K562 (cell line): ENCODE data around the gene SUPT3H. TPM values are rescaled to one million over a fixed set of nuclear protein-coding genes. Genes with fewer than 3 reads are reported as not detected.

Source experiments
- BHLHE40 ChIP-seq: IDR thresholded peaks from 2 replicates; pipeline ENCODE4 v1.6.1; 2011; ENCODE audit warnings: low read length, improper control_type of control experiment
- CHD4 ChIP-seq: fragments of 200-600 bp; sonication (generic); IDR thresholded peaks from 3 replicates; pipeline ENCODE4 v1.6.1; 2012; ENCODE audit warnings: low read depth, mild to moderate bottlenecking, mixed read lengths, low read length, inconsistent platforms; ENCODE audit not compliant: insufficient read depth, insufficient replicate concordance, poor library complexity, severe bottlenecking
- DIDO1 ChIP-seq: fragments of 450-650 bp; IDR thresholded peaks from 2 replicates; pipeline ENCODE4 v1.6.1; 2016; ENCODE audit warnings: low read depth, missing biosample characterization, missing genetic modification characterization
- ESRRA ChIP-seq: fragments of 450-650 bp; IDR thresholded peaks from 2 replicates; pipeline ENCODE4 v1.6.1; 2014; ENCODE audit warnings: low read depth, mild to moderate bottlenecking, moderate library complexity, borderline replicate concordance
- ETS2 ChIP-seq: IDR thresholded peaks from 2 replicates; pipeline ENCODE4 v1.6.1; 2016; ENCODE audit warnings: borderline replicate concordance, missing genetic modification characterization, mild to moderate bottlenecking, moderate library complexity, missing compliant biosample characterization; ENCODE audit not compliant: poor library complexity, severe bottlenecking
- HDAC2 ChIP-seq: fragments of 450-650 bp; IDR thresholded peaks from 2 replicates; pipeline ENCODE4 v1.6.1; 2016; ENCODE audit warnings: mild to moderate bottlenecking
- HMG20A ChIP-seq: fragments of 450-650 bp; formaldehyde crosslinking; conservative IDR thresholded peaks from 2 replicates; pipeline ENCODE4 v1.4.0; 2020; ENCODE audit warnings: mild to moderate bottlenecking, mixed read lengths
- HNRNPLL ChIP-seq: fragments of 200-400 bp; formaldehyde crosslinking; IDR thresholded peaks from 2 replicates; pipeline ENCODE4 v1.6.1; 2017; ENCODE audit warnings: low read length, low read depth, mild to moderate bottlenecking; ENCODE audit not compliant: poor library complexity, severe bottlenecking
- KDM1A ChIP-seq, 2 experiments: fragments of 450-650 bp; IDR thresholded peaks; 2 replicates each; pipeline ENCODE4 v1.6.1; 2016; ENCODE audit warnings: mild to moderate bottlenecking in 2 of 2
- MAFG ChIP-seq: fragments of 450-650 bp; conservative IDR thresholded peaks from 2 replicates; pipeline ENCODE4 v1.6.1; 2016; ENCODE audit warnings: missing genetic modification characterization, missing compliant biosample characterization
- PYGO2 ChIP-seq: fragments of 450-650 bp; IDR thresholded peaks from 2 replicates; pipeline ENCODE4 v1.6.1; 2016; ENCODE audit warnings: mild to moderate bottlenecking, missing genetic modification characterization, moderate library complexity, missing compliant biosample characterization
- SIN3B ChIP-seq: fragments of 450-650 bp; IDR thresholded peaks from 2 replicates; pipeline ENCODE4 v1.6.1; 2017; ENCODE audit warnings: low read depth, mild to moderate bottlenecking, moderate library complexity
- SMARCA4 ChIP-seq: fragments of 450-650 bp; IDR thresholded peaks from 2 replicates; pipeline ENCODE4 v1.6.1; 2016
- THRAP3 ChIP-seq: fragments of 450-650 bp; IDR thresholded peaks from 2 replicates; pipeline ENCODE4 v1.6.1; 2016; ENCODE audit warnings: mild to moderate bottlenecking, inconsistent platforms, borderline replicate concordance
- XRCC3 ChIP-seq: fragments of 450-650 bp; IDR thresholded peaks from 2 replicates; pipeline ENCODE4 v1.6.1; 2017; ENCODE audit warnings: mild to moderate bottlenecking, moderate library complexity
- ZBTB5 ChIP-seq: fragments of 450-650 bp; IDR thresholded peaks from 2 replicates; pipeline ENCODE4 v1.6.1; 2017; ENCODE audit warnings: antibody characterized with exemption
- ZNF197 ChIP-seq: fragments of 200-800 bp; sonication (Bioruptor generic); IDR thresholded peaks from 2 replicates; pipeline ENCODE4 v1.6.1; 2016; ENCODE audit warnings: low read depth, missing genetic modification characterization, missing compliant biosample characterization
- polyA plus RNA-seq, 8 experiments: library from polyadenylated mRNA; depleted of rRNA in 4 of 8; stranded (reverse) in 5 of 8; unstranded in 3 of 8; fragments of >200 nt; fragmentation: Nextera tagmentation in 2 of 8; fragmentation: Illumina TruSeq in 1 of 8; extraction: Ambion mirVana in 2 of 8; extraction: Trizol in 1 of 8; gene quantifications; 2 replicates each; pipeline versions ENCODE4 v1.2.1 to v1.2.3, GENCODE V29; 2011 to 2014; ENCODE audit warnings: inconsistent platforms in 1 of 8, missing spikeins in 1 of 8
- total RNA-seq, 7 experiments: library from RNA; depleted of rRNA in 6 of 7; stranded (reverse); fragments of >200 nt in 6 of 7; fragmentation: Illumina TruSeq in 2 of 7; extraction: Trizol in 2 of 7; gene quantifications; 2 replicates each; pipeline versions ENCODE4 v1.2.1 to v1.2.3, GENCODE V29; 2011 to 2021; ENCODE audit warnings: low replicate concordance in 1 of 7
- TF ChIP-seq, protein P1 (sequence below): fragments of 450-650 bp; IDR thresholded peaks from 2 replicates; pipeline ENCODE4 v1.6.1; 2016
- TF ChIP-seq, protein P2 (sequence below): fragments of 450-650 bp; IDR thresholded peaks from 2 replicates; pipeline ENCODE4 v1.7.1; 2018; ENCODE audit warnings: mild to moderate bottlenecking, low read depth; ENCODE audit not compliant: partially characterized antibody
- TF ChIP-seq, protein P3 (sequence below): fragments of 250-450 bp; sonication (Bioruptor Pico); IDR thresholded peaks from 2 replicates; pipeline ENCODE4 v1.5.0; 2022; ENCODE audit warnings: mild to moderate bottlenecking

Gene SUPT3H
- total and polyA plus RNA-seq, 9 of the 15 experiments (the other 6 are each of a cell fraction or from before 2014, with no cell fraction given): 7.2 to 16.3 (median 11.9) TPM

DNA sequence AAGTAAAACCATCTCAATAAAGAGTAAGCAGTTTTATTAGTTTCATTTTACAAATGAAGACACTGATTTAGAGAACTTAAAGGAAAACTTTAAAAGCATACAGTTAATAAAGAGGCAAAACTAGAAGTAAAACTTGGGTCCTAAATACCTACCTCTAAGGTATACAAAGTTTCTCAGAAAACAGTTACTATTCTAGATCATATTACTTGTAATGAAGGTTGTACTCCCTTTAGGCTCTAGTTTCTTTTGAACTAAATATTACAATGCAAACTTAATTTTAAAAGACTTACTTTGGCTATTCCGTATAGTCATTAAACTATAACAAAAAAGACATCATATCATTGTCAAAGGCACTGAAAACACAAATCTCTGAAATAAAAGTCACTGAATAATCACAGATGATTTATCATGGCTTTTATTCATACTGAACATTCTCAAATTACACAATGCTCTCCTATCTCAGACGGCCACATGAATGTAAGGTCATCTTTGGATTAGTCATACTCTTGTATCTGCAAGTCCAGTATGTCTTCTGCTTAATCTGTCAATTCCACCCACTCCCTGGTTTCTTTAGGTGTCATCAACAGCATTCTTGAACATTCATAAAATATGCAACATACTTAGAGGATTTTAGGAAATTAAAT, 411.2 kb downstream of the SUPT3H start (continued):
- no peak; the same call in 1 of the 2 replicates for TF ChIP-seq ZBTB5
- TF ChIP-seq KDM1A (IDR thresholded peaks at IDR 0.05): peak; percentile 100
- peak; percentile 45; the same call in 1 of the 2 replicates for TF ChIP-seq BHLHE40
- TF ChIP-seq ESRRA: peak; percentile 56; the same call in 1 of the 2 replicates
- TF ChIP-seq HNRNPLL: no peak
- TF ChIP-seq CHD4: no peak
- peak; percentile 94 for TF ChIP-seq ZNF197 (CRISPR knock-in tag)
- peak; percentile 100 for TF ChIP-seq HDAC2
- TF ChIP-seq SMARCA4: peak; percentile 100
- TF ChIP-seq PYGO2 (tag): peak; percentile 92
- TF ChIP-seq, protein P1, sequence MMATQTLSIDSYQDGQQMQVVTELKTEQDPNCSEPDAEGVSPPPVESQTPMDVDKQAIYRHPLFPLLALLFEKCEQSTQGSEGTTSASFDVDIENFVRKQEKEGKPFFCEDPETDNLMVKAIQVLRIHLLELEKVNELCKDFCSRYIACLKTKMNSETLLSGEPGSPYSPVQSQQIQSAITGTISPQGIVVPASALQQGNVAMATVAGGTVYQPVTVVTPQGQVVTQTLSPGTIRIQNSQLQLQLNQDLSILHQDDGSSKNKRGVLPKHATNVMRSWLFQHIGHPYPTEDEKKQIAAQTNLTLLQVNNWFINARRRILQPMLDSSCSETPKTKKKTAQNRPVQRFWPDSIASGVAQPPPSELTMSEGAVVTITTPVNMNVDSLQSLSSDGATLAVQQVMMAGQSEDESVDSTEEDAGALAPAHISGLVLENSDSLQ: peak; percentile 93
- no peak for TF ChIP-seq XRCC3
- TF ChIP-seq HMG20A (CRISPR knock-in tag): peak; percentile 54
- TF ChIP-seq, protein P2, sequence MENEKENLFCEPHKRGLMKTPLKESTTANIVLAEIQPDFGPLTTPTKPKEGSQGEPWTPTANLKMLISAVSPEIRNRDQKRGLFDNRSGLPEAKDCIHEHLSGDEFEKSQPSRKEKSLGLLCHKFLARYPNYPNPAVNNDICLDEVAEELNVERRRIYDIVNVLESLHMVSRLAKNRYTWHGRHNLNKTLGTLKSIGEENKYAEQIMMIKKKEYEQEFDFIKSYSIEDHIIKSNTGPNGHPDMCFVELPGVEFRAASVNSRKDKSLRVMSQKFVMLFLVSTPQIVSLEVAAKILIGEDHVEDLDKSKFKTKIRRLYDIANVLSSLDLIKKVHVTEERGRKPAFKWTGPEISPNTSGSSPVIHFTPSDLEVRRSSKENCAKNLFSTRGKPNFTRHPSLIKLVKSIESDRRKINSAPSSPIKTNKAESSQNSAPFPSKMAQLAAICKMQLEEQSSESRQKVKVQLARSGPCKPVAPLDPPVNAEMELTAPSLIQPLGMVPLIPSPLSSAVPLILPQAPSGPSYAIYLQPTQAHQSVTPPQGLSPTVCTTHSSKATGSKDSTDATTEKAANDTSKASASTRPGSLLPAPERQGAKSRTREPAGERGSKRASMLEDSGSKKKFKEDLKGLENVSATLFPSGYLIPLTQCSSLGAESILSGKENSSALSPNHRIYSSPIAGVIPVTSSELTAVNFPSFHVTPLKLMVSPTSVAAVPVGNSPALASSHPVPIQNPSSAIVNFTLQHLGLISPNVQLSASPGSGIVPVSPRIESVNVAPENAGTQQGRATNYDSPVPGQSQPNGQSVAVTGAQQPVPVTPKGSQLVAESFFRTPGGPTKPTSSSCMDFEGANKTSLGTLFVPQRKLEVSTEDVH: peak; percentile 42
- TF ChIP-seq, protein P3, sequence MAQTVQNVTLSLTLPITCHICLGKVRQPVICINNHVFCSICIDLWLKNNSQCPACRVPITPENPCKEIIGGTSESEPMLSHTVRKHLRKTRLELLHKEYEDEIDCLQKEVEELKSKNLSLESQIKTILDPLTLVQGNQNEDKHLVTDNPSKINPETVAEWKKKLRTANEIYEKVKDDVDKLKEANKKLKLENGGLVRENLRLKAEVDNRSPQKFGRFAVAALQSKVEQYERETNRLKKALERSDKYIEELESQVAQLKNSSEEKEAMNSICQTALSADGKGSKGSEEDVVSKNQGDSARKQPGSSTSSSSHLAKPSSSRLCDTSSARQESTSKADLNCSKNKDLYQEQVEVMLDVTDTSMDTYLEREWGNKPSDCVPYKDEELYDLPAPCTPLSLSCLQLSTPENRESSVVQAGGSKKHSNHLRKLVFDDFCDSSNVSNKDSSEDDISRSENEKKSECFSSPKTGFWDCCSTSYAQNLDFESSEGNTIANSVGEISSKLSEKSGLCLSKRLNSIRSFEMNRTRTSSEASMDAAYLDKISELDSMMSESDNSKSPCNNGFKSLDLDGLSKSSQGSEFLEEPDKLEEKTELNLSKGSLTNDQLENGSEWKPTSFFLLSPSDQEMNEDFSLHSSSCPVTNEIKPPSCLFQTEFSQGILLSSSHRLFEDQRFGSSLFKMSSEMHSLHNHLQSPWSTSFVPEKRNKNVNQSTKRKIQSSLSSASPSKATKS: no peak
- peak; percentile 80 for TF ChIP-seq MAFG (tag)
- TF ChIP-seq ETS2 (tag): no peak
- TF ChIP-seq DIDO1: peak; percentile 45; the same call in 1 of the 2 replicates
- no peak for TF ChIP-seq SIN3B
- no peak for TF ChIP-seq THRAP3
